HG03280 (cell line): ENCODE measurements around the gene SSR4.

ENCODE experiments used
- ATAC-seq: cut with Tn5 transposase; IDR thresholded peaks from one replicate; pipeline ENCODE4 v1.9.1; 2021; ENCODE audit warnings: mild to moderate bottlenecking, moderate library complexity; ENCODE audit not compliant: unreplicated experiment

The SSR4 gene

DNA sequence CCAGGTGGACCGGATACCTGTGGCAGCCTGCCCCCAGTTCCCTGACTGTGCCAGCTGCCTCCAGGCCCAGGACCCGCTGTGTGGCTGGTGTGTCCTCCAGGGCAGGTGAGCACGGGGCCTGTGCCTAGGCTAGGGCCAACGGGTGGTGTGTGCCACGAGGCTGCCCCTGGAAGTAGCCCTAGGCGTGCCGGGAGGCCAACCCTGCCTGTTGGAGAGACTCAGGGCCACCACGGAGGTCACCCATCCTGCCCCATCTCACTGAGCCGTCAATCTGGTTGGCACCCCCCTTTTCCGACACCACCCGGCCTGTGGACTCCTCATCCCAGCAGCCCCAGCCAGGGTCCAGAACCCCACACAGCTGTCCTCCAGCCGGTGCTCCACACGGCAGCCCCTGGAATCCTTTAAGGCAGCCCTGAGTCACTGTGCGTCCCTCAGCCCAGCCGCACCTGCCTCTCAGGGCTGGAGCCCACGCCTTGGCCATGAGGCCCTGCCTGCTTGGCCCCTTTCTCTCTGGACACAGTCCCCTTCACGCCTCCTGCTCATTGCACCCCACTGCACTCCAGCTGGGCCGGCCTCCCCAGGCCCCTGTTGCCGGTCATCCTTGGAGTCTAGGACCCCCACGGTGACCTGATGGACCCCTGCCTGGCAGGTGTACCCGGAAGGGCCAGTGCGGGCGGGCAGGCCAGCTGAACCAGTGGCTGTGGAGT is 25.2 kb upstream of the SSR4 start:
- ATAC-seq, result no peak

DNA sequence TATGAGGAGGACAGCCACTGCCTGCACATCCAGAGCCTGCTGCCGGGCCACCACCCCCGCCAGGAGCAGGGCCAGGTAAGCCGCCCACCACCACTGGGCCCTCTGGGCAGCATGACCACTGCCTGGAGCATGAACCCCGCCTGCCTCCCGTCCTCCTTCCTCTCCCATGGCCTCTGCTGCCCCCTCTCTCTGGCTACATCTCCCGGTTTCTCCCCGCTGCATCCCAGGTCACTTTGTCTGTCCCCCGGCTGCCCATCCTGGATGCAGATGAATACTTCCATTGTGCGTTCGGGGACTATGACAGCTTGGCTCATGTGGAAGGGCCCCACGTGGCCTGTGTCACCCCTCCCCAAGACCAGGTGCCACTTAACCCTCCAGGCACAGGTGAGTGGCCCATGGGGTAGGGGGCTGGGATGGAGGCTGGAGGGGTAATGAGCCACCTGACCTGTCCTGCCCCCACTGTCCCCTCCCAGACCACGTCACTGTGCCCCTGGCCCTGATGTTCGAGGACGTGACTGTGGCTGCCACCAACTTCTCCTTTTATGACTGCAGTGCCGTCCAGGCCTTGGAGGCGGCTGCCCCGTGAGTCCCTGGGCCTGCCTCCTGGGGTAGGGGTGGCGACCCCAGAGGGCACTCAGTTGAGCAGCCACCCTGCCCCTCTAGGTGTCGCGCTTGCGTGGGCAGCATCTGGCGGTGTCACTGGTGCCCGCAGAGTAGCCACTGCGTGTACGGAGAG is 24.4 kb upstream of the SSR4 start:
- no peak for ATAC-seq

DNA sequence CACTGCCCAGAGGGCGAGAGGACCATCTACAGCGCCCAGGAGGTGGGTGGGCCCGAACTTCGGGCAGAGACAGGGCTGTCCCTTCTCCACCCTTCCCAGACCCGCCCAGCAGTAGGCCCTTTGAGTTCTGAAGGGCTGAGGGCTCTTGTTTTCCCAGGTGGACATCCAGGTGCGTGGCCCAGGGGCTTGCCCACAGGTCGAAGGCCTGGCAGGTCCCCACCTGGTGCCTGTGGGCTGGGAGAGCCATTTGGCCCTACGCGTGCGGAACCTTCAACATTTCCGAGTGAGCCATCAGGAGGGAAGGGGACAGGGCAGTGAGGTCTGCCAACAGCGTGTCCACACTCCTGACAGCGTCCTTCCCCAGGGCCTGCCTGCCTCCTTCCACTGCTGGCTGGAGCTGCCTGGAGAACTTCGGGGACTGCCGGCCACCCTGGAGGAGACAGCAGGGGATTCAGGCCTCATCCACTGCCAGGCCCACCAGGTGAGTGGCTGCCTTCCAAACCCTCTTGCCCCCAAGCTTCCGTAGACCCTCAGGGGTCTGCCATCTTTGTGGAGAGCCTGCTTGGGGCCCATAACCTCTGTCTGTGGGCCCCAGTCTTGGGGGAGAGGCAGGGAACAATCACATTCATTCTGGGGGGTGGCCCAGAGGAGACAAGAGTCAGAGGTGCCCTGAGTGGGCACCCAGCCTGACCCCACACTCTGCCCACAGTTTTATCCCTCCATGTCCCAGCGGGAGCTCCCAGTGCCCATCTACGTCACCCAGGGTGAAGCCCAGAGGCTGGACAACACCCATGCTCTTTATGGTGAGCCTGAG is 23.7 kb upstream of the SSR4 start:
- no peak for ATAC-seq

DNA sequence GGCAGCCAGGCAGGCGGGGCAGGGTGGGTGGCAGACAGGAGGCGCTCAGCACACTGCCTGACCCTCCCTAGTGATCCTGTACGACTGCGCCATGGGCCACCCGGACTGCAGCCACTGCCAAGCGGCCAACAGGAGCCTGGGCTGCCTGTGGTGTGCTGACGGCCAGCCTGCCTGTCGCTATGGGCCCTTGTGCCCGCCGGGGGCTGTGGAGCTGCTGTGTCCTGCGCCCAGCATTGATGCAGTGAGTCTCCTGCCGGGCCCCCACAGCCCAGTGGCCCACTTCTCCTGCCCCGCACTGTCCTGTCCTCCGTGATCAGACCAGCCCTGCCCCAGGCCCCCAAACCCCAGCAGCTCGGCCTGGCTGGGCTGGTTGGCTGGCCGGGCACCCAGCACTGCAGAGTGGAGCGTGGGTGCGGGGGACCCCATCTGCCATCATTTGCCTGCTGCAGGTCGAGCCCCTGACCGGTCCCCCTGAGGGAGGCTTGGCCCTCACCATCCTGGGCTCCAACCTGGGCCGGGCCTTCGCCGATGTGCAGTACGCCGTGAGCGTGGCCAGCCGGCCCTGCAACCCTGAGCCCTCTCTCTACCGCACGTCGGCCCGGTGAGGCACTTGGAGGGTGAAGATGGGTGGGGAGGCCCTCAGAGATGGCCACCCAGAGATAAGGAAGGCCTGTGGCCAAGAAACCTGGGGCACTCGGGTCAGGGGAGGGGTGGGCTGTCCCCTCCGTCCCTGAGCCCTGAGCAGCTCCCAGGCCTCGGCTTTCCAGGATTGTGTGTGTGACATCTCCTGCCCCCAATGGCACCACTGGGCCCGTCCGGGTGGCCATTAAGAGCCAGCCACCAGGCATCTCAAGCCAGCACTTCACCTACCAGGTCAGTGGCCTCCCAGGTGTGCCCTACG is 22.8 kb upstream of the SSR4 start:
- ATAC-seq, result no peak

DNA sequence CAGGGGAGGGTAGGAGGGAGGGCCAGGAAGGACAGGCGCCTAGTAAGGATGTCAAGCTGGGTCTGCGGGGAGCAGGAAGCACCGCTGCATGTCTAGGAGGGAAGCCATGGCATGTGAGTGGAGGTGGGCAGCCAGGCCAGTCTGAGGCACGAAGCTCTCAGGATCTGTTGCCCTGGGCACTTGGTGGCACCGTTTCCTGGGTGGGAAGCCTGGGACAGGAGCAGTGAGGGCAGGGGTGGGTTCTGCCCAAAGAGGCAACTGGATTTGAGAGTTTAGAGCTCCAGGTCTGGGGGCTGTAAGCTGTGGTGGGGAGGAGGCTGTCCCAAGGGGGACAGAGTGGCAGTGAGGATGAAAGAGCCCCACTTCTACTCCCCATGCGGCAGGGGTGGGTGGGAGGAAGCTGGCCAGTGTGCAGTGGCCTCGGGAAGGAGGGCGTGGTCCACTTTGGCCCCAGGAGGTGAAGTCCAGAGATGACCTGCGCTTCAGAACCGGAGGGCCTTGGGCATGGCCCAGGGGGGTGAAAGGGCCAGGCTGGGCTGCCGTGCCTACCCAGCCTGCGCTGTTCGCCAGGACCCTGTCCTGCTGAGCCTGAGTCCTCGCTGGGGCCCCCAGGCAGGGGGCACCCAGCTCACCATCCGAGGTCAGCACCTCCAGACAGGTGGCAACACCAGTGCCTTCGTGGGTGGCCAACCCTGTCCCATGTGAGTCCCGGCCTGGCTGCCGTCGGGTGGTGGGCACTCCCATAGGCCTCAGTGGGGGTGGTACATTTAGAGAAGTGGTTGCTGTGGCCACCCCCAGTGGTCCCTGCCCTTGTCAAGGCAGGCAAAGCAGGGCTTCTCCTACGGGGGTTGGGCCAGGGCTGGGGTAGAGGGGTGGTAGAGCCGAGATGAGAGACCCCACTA is 21.9 kb upstream of the SSR4 start:
- ATAC-seq, result no peak

DNA sequence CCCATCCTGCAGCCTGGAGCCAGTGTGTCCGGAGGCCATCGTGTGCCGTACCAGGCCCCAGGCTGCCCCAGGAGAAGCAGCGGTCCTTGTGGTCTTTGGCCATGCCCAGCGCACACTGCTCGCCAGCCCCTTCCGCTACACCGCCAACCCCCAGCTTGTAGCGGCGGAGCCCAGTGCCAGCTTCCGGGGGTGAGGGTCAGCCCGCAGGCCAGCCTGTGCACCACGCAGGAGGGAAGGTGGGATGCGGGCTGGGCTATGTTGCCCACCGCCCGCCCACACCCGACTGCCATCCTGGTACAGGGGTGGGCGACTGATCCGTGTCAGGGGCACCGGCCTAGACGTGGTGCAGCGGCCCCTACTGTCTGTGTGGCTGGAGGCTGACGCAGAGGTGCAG is 21.3 kb upstream of the SSR4 start:
- no peak for ATAC-seq

DNA sequence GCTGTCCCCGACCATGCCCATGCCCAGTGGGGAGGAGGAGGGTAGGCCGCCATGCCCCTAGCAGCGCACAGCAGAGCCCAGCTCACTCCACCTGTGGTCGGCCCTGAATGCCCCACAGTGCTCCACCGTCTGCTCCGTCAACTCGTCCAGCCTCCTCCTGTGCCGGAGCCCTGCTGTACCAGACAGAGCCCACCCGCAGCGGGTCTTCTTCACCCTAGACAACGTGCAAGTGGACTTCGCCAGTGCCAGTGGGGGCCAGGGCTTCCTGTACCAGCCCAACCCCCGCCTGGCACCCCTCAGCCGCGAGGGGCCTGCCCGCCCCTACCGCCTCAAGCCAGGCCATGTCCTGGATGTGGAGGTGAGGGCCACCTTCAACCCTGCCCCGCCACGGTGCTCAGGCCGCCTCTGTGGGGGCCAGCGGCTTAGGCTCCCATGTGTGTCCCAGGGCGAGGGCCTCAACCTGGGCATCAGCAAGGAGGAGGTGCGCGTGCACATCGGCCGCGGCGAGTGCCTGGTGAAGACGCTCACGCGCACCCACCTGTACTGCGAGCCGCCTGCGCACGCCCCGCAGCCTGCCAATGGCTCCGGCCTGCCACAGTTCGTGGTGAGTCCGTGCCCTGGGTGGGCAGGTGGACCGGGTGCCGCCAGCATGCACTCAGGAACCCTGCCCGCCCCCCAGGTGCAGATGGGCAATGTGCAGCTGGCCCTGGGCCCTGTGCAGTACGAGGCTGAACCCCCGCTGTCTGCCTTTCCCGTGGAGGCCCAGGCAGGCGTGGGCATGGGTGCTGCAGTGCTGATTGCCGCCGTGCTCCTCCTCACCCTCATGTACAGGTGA is 20.5 kb upstream of the SSR4 start:
- no peak for ATAC-seq

DNA sequence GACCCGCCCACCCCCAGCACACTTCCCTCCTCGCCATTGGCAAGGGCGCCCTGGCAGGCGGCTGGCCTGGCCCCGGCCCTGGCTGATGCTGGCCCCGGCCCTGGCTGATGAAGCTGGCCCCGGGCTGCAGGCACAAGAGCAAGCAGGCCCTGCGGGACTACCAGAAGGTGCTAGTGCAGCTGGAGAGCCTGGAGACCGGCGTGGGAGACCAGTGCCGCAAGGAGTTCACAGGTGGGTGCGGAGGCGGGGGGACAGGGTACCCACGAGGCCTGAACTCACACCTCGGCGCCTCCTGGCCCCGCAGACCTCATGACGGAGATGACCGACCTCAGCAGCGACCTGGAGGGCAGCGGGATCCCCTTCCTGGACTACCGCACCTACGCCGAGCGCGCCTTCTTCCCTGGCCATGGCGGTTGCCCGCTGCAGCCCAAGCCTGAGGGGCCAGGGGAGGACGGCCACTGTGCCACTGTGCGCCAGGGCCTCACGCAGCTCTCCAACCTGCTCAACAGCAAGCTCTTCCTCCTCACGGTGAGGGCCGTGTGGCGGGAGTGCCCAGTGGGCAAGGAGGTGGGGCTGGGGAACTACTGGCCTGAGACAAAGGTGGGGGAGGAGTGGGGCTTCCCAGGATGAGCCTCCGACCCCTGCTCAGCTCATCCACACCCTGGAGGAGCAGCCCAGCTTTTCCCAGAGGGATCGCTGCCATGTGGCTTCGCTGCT is 19.7 kb upstream of the SSR4 start:
- no peak for ATAC-seq

DNA sequence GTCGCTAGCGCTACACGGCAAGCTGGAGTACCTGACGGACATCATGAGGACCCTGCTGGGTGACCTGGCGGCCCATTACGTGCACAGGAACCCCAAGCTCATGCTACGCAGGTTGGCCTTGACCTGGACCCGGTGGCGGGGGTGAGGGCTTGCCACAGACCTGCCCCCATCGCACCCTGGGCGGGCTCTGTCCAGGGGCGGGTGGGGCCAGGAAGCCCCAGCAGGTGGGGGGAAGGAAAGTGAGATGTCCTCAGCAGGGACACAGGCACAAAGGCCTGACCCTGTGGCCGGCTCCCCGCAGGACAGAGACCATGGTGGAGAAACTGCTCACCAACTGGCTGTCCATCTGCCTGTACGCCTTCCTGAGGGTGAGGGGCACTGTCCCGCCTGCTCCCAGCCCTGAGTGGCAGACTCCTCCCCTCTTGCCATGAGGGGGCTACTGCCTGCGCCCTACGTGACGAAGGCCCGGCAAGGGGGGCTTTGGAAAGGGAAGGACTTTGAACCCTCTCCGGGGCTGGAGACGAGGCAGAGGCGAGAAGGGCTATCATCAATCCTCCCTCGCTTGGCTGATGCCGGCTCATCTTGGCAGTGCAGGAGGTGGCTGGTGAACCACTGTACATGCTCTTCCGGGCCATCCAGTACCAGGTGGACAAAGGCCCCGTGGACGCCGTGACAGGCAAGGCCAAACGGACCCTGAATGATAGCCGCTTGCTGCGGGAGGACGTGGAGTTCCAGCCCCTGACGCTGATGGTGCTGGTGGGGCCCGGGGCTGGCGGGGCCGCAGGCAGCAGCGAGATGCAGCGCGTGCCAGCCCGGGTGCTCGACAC is 19.0 kb upstream of the SSR4 start:
- ATAC-seq, result no peak

DNA sequence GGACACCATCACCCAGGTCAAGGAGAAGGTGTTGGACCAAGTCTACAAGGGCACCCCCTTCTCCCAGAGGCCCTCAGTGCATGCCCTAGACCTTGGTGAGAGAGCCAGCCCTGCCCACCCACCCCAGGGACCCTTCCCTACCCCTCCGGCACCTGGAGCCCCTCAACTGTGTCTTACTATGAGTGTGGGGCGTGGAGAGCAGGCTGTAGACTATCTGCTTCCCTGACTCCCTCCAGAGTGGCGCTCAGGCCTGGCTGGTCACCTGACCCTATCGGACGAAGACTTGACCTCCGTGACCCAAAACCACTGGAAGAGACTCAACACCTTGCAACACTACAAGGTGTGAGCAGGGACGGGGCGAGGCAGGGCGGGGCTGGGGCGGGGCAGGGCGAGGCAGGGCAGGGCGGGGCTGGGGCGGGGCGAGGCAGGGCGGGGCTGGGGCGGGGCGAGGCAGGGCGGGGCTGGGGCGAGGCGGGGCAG is 18.3 kb upstream of the SSR4 start:
- ATAC-seq, result no peak

DNA sequence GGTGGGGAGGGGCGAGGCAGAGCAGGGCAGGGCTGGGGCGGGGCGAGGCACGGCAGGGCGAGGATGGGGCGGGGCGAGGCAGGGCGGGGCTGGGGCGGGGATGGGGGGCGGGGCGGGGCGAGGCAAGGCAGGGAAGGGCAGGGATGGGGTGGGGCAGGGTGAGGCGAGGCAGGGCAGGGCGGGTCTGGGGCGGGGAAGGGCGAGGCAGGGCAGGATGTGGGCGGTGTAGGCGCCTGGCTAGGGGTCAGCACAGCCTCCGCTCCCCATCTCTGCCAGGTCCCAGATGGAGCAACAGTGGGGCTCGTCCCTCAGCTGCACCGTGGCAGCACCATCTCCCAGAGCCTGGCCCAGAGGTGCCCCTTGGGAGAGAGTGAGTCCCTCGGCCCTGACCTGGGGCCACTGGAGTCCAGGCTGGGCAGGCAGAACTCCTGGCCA is 17.8 kb upstream of the SSR4 start:
- ATAC-seq, result no peak

DNA sequence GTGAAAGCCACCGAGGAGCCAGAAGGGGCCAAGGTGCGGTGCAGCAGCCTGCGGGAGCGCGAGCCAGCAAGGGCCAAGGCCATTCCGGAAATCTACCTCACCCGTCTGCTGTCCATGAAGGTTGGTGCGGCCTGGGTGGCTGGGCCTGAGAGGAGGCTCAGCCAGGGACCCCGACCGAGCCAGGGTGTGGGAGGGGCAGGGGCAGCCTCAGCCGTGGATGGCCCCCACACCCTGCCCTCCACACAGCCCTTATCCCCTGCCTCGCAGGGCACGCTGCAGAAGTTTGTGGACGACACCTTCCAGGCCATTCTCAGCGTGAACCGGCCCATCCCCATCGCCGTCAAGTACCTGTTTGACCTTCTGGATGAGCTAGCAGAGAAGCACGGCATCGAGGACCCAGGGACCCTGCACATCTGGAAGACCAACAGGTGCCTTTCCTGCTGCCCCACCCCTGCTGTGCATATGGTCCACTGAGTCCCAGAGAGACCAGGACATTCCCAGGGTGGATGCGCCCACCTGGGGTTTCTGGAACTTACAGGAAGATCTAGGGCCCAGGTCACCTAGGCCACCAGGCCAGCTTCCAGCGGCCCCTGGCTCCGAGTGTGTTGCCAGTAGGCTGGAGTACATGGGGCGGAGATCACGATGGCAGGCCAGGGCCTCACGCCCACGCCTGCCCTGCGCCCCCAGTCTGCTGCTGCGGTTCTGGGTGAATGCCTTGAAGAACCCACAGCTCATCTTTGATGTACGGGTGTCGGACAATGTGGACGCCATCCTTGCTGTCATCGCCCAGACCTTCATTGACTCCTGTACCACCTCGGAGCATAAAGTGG is 17.0 kb upstream of the SSR4 start:
- no peak for ATAC-seq

DNA sequence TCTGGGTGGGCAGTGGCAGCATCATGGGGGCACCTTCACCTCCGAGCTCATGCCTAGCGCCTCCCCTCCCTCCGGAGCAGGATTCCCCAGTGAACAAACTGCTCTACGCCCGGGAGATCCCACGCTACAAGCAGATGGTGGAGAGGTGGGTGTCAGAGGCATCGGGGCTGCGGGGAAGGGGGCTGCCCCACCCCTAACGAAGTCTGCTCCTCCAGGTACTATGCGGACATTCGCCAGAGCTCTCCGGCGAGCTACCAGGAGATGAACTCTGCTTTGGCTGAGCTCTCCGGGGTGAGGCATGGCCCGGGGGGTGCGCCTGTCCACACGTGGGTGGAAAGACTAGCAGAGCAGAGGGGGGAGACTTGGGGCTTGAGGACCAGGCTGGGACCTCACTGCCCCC is 16.3 kb upstream of the SSR4 start:
- ATAC-seq, result no peak

DNA sequence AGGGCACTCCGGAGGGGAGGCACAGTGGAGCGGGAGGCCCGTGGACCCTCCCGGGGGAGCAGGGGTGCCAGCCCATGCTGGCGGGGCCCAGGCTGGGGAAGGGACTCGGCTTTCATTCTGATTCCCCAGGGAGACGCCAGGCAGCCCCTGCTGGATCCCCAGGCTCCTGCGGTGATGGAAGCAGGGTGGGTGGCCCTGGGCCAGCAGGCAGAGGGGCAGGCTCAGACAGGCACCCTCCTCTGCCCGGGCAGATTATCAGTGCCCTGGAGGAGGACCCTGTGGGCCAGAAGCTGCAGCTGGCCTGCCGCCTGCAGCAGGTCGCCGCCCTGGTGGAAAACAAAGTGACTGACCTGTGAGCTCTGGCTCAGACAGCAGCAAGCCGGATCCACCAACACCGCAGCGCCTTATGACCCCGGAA is 15.8 kb upstream of the SSR4 start:
- no peak for ATAC-seq

DNA sequence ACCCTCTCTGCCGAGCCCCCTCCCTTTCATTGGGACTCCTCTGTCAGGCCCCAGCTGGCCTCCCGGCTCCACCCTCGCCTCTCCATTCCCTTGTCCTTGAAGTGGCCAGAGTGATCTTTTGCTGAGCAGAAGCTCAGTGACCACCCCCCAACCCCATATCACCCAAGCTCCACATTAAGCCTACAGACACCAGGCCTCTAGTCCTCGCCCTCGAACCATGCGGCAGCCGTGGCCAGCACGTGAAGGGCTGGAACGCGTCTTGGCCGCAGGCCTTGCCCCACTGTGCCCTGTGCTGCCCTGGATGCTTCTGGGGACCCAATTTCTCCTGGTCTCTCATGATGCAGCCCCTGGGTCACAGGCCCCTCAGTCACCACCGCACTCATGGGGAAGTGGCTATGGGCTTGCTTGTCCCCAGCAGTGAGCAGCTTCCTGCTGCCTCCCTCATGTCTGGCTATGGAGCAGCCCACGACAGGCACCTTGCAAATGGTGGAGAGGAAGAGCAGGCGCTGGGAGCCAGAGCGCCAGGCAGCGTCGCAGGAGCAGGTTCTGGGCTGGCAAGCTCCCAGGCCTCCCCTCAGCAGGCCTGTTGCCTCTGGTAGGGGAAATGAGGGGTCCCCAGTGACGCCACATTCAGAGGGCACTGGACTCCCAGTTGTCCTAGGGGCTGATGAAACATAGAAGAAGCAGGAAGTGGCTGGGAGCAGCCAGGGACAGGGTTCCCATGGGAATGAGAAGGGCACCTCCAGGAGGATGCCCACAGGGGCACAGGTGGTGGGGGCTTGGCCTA is 14.4 kb upstream of the SSR4 start:
- ATAC-seq, result no peak
